OCI-LY1 (cell line): ENCODE measurements around the gene ESPN.
A peak's percentile ranks its signal among the peaks of the same experiment; 100 is the strongest.

Experiments
- H2AFZ ChIP-seq: fragments of 200-600 bp; sonication (generic), shearing (Covaris generic); 2 replicates; pipeline ENCODE4 v1.6.0; 2014; ENCODE audit warnings: antibody characterized with exemption, mild to moderate bottlenecking, low read length
- H3F3A ChIP-seq: fragments of 200-600 bp; sonication (generic), shearing (Covaris generic); 2 replicates; pipeline ENCODE4 v1.6.0; 2014; ENCODE audit warnings: mild to moderate bottlenecking, antibody characterized with exemption, low read length, moderate library complexity; ENCODE audit not compliant: insufficient read depth
- H3K27ac ChIP-seq: fragments of 200-600 bp; sonication (generic); 2 replicates; pipeline ENCODE4 v1.5.1; 2014; ENCODE audit warnings: low read length, mixed run types, mild to moderate bottlenecking, low read depth; ENCODE audit not compliant: poor library complexity, severe bottlenecking
- H3K27me3 ChIP-seq: fragments of 200-600 bp; sonication (generic); 2 replicates; pipeline ENCODE4 v1.6.0; 2014; ENCODE audit warnings: antibody characterized with exemption, mild to moderate bottlenecking, low read length, moderate library complexity; ENCODE audit not compliant: insufficient read depth
- H3K36me3 ChIP-seq: fragments of 200-600 bp; sonication (generic); 2 replicates; pipeline ENCODE4 v1.6.1; 2014; ENCODE audit warnings: mild to moderate bottlenecking, antibody characterized with exemption, low read length, moderate library complexity, mixed read lengths; ENCODE audit not compliant: insufficient read depth
- H3K4me1 ChIP-seq: fragments of 200-600 bp; sonication (generic); 2 replicates; pipeline ENCODE4 v1.5.1; 2014; ENCODE audit warnings: mild to moderate bottlenecking, low read length, moderate library complexity; ENCODE audit not compliant: insufficient read depth, severe bottlenecking
- H3K4me2 ChIP-seq: fragments of 200-600 bp; sonication (generic), shearing (Covaris generic); 2 replicates; pipeline ENCODE4 v1.6.1; 2014; ENCODE audit warnings: low read length
- H3K4me3 ChIP-seq: fragments of 200-600 bp; sonication (generic); 2 replicates; pipeline ENCODE4 v1.5.1; 2014; ENCODE audit warnings: low read length, low read depth, mild to moderate bottlenecking, mixed read lengths; ENCODE audit not compliant: poor library complexity, severe bottlenecking
- H3K79me2 ChIP-seq: fragments of 200-600 bp; shearing (Covaris generic); 2 replicates; pipeline ENCODE4 v1.6.1; 2016; ENCODE audit warnings: mixed run types, low read length, mixed read lengths; ENCODE audit not compliant: insufficient read depth
- H3K9ac ChIP-seq: fragments of 200-600 bp; sonication (generic), shearing (Covaris generic); 2 replicates; pipeline ENCODE4 v1.6.1; 2014; ENCODE audit warnings: mild to moderate bottlenecking, low read length, mixed read lengths
- H3K9me2 ChIP-seq: fragments of 200-600 bp; sonication (generic), shearing (Covaris generic); 2 replicates; pipeline ENCODE4 v1.6.1; 2014; ENCODE audit warnings: low read depth, mild to moderate bottlenecking, low read length, mixed read lengths
- H3K9me3 ChIP-seq: fragments of 200-600 bp; shearing (Covaris generic); 2 replicates; pipeline ENCODE4 v1.6.1; 2014; ENCODE audit warnings: low read length, mixed read lengths
- H4K20me1 ChIP-seq: fragments of 200-600 bp; sonication (generic), shearing (Covaris generic); 2 replicates; pipeline ENCODE4 v1.6.0; 2016; ENCODE audit warnings: mild to moderate bottlenecking, low read length; ENCODE audit not compliant: insufficient read depth
- EZH2 ChIP-seq: fragments of 200-600 bp; sonication (generic), shearing (Covaris generic); IDR thresholded peaks from 2 replicates; pipeline ENCODE4 v1.8.0; 2017; ENCODE audit warnings: borderline replicate concordance, mixed run types, mild to moderate bottlenecking, antibody characterized with exemption, low read length, moderate library complexity, mixed read lengths
- TF ChIP-seq, protein P1 (sequence below): fragments of 200-600 bp; sonication (generic), shearing (Covaris generic); IDR thresholded peaks from 2 replicates; pipeline ENCODE4 v1.5.1; 2017; ENCODE audit warnings: mild to moderate bottlenecking, antibody characterized with exemption, low read length, moderate library complexity, mixed read lengths

The ESPN gene

DNA sequence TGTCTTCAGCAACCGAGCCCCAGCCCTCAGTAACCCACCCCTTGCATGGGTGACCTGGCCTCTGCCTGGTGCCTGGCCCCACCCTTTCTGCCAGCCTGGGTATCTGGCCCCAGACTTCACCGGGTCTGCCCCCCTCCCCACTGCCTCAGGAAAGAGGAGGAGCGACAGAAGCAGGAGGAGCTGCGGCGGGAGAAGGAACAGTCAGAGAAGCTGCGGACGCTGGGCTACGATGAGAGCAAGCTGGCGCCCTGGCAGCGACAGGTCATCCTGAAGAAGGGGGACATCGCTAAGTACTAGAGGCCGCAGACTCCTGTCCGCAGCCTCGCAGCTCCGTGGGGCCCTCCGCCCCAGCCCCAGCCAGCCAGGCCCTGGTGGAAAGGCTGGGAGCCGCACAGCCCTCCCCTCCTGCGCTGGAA is 35.3 kb downstream of the ESPN start:
- H3K79me2 ChIP-seq, result no peaks in the 10 kb centered on the region
- H3K27me3 ChIP-seq, result 0 out of 2 replicates have a peak, but pooled peaks cover 13% of the 10 kb centered on the region
- no peaks in the 10 kb centered on the region for H3F3A ChIP-seq
- H3K9ac ChIP-seq, result no peak overlapping the region
- H3K27ac ChIP-seq, result no peak overlapping the region
- H3K4me1 ChIP-seq, result peaks cover 11% of the 10 kb centered on the region
- no peak overlapping the region for H3K4me3 ChIP-seq
- no peaks in the 10 kb centered on the region for H3K36me3 ChIP-seq
- no peaks in the 10 kb centered on the region for H3K9me3 ChIP-seq
- no peak for TF ChIP-seq EZH2
- TF ChIP-seq, protein P1, sequence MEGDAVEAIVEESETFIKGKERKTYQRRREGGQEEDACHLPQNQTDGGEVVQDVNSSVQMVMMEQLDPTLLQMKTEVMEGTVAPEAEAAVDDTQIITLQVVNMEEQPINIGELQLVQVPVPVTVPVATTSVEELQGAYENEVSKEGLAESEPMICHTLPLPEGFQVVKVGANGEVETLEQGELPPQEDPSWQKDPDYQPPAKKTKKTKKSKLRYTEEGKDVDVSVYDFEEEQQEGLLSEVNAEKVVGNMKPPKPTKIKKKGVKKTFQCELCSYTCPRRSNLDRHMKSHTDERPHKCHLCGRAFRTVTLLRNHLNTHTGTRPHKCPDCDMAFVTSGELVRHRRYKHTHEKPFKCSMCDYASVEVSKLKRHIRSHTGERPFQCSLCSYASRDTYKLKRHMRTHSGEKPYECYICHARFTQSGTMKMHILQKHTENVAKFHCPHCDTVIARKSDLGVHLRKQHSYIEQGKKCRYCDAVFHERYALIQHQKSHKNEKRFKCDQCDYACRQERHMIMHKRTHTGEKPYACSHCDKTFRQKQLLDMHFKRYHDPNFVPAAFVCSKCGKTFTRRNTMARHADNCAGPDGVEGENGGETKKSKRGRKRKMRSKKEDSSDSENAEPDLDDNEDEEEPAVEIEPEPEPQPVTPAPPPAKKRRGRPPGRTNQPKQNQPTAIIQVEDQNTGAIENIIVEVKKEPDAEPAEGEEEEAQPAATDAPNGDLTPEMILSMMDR, result no peak
- H3K4me2 ChIP-seq, result peak overlapping the region; percentile 42; the same call in 1 of the 2 replicates
- H3K9me2 ChIP-seq, result no peaks in the 10 kb centered on the region
- H4K20me1 ChIP-seq, result no peaks in the 10 kb centered on the region
- H2AFZ ChIP-seq, result no peak overlapping the region

DNA sequence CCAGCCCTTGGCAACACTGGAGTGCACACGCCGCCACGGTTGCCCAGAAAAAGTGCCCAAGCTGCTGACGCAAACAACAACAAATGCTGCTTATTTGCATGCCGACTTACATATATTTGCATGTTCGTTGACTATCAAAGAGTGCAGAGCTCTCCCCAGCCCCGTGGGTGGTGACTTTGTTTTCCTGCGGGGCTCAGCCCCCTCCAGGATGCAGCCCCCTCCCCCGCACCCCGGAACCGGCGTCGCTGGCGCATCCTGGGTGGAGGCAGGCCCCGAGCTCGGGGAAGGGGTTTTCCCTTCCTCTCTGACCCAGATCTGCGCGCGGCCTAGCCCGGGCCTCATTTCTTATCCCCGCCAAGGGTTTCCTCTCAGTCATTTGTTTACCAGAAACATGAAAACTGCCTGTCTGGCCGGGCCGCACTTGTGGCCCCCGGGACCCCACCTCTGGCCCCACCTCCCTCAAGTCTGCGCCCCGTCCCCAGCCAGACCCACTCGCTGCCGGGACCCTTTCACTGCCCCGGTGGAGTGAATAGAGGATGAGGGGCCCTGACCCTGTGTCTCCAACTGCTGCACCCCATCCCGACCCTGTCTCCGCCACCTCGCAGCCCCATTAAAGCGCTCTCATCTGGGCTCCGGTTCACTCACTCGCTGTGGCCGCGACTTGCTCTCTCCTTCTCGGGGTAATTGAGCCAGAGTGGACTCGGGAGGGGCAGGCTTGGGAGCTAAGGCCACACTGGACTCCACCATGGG is 35.9 kb downstream of the ESPN start:
- peak overlapping the region; percentile 42; the same call in 1 of the 2 replicates for H3K4me2 ChIP-seq
- 0 out of 2 replicates have a peak, but pooled peaks cover 13% of the 10 kb centered on the region for H3K27me3 ChIP-seq
- H2AFZ ChIP-seq, result no peak overlapping the region
- no peaks in the 10 kb centered on the region for H3F3A ChIP-seq
- H3K4me1 ChIP-seq, result peaks cover 11% of the 10 kb centered on the region
- H3K27ac ChIP-seq, result no peak overlapping the region
- H3K36me3 ChIP-seq, result no peaks in the 10 kb centered on the region
- H3K79me2 ChIP-seq, result no peaks in the 10 kb centered on the region
- no peak overlapping the region for H3K4me3 ChIP-seq
- no peaks in the 10 kb centered on the region for H3K9me2 ChIP-seq
- H3K9ac ChIP-seq, result no peak overlapping the region
- TF ChIP-seq, protein P1, result no peak
- no peak for TF ChIP-seq EZH2
- H3K9me3 ChIP-seq, result no peaks in the 10 kb centered on the region
- H4K20me1 ChIP-seq, result no peaks in the 10 kb centered on the region

DNA sequence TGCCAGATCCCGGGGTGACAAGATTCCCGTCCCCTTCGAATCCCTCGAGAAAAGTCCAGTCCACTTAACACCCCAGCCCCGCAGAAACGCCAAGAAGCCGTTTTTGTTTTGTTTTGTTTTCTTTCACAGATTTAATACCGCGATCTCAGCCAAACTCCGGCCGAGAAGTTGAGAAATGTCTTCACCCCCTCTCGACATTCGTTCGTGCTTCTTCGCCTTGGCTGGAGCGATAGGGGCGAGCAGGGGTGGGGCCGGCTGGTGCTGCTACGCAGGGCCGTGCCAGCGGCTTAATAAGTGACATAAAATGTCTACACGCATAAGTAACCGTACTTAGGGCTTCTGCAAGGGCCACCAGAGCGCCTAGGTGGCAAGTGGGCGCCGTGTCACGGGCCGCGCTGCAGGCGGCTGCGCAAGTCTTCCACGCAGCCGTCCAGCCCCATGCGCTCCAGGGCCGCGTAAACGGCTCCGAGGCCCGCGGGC is 36.5 kb downstream of the ESPN start:
- H3F3A ChIP-seq, result no peaks in the 10 kb centered on the region
- H3K9ac ChIP-seq, result no peak overlapping the region
- H3K4me1 ChIP-seq, result peaks cover 11% of the 10 kb centered on the region
- no peak overlapping the region for H2AFZ ChIP-seq
- H3K79me2 ChIP-seq, result no peaks in the 10 kb centered on the region
- no peaks in the 10 kb centered on the region for H3K9me3 ChIP-seq
- TF ChIP-seq, protein P1, result no peak
- TF ChIP-seq EZH2, result no peak
- no peaks in the 10 kb centered on the region for H3K9me2 ChIP-seq
- H3K27me3 ChIP-seq, result 0 out of 2 replicates have a peak, but pooled peaks cover 13% of the 10 kb centered on the region
- H3K4me2 ChIP-seq, result no peak overlapping the region
- no peak overlapping the region for H3K27ac ChIP-seq
- no peak overlapping the region for H3K4me3 ChIP-seq
- H3K36me3 ChIP-seq, result no peaks in the 10 kb centered on the region
- no peaks in the 10 kb centered on the region for H4K20me1 ChIP-seq
